ENCODE data around the gene DCST1.
A peak's percentile ranks its signal among the peaks of the same experiment; 100 is the strongest.

- TF ChIP-seq POLR2A (IDR thresholded peaks at IDR 0.05; ENCODE audit: borderline replicate concordance, extremely low read depth, insufficient read depth, insufficient read length), result no peak
- peak in 2 of 3 experiments; percentile 93 to 94; a peak in 4 of 6 replicates for TF ChIP-seq CTCF (IDR thresholded peaks at IDR 0.05 in 2 of 3, conservative IDR thresholded peaks at IDR 0.05 in 1 of 3; ENCODE audit: borderline replicate concordance in 1 of 3, insufficient read depth in 1 of 3, low read depth in 2 of 3, low read length in 2 of 3)
- TF ChIP-seq SRF (IDR thresholded peaks at IDR 0.05; ENCODE audit: low read depth), result no peak
- TF ChIP-seq EZH2 (IDR thresholded peaks at IDR 0.05), result no peak
- TF ChIP-seq ZNF274 (IDR thresholded peaks at IDR 0.05; ENCODE audit: low read depth, low read length), result no peak
- no peak for TF ChIP-seq EZH2phosphoT487 (IDR thresholded peaks at IDR 0.05; ENCODE audit: borderline replicate concordance)
- TF ChIP-seq SP1 (IDR thresholded peaks at IDR 0.05; ENCODE audit: low read depth), result no peak
- no peak for TF ChIP-seq MAX (IDR thresholded peaks at IDR 0.05)
Observed at GRCh38 chr1:155050560-155051341, 17.1 kb downstream of the DCST1 start, which contains the start of gene ADAM15.
